Measurements from ENCODE around the gene RAB30. TPM values are rescaled to one million over a fixed set of nuclear protein-coding genes. Genes with fewer than 3 reads are reported as not detected.
A peak's percentile ranks its signal among the peaks of the same experiment; 100 is the strongest.

The RAB30 gene
- total RNA-seq, 2 donors from 2014 or later = 8.4 to 15.8 TPM

- Histone ChIP-seq H3K27me3 (ENCODE audit: control insufficient read depth, insufficient read depth, low read length, poor library complexity, severe bottlenecking) (no peaks in the 10 kb centered on the region), H3K4me3 (ENCODE audit: low read length) (no peak overlapping the region), H3K9ac (ENCODE audit: extremely low read depth, low read length, poor library complexity, severe bottlenecking) (no peak overlapping the region), H3K9me3 (ENCODE audit: control insufficient read depth, low read length) (no peaks in the 10 kb centered on the region), H3K4me1 (ENCODE audit: control insufficient read depth, insufficient read depth, low read length) (peaks cover 18% of the 10 kb centered on the region), H3K36me3 (ENCODE audit: control insufficient read depth, insufficient read depth, low read length) (no peaks in the 10 kb centered on the region), H3K27ac (ENCODE audit: low read depth, low read length) (peak overlapping the region; percentile 50)
- no peak overlapping the region for H3K4me3 Mint-ChIP-seq
- peaks cover 28% of the 10 kb centered on the region for H3K4me1 Mint-ChIP-seq
- DNase-seq = no peak
- H3K27me3 Mint-ChIP-seq (ENCODE audit: insufficient read depth) = no peaks in the 10 kb centered on the region
- no peaks in the 10 kb centered on the region for H3K9me3 Mint-ChIP-seq
- peak overlapping the region; percentile 76 for H3K27ac Mint-ChIP-seq
- peaks cover 5% of the 10 kb centered on the region for H3K36me3 Mint-ChIP-seq (ENCODE audit: low read depth)
- TF ChIP-seq, protein P1, sequence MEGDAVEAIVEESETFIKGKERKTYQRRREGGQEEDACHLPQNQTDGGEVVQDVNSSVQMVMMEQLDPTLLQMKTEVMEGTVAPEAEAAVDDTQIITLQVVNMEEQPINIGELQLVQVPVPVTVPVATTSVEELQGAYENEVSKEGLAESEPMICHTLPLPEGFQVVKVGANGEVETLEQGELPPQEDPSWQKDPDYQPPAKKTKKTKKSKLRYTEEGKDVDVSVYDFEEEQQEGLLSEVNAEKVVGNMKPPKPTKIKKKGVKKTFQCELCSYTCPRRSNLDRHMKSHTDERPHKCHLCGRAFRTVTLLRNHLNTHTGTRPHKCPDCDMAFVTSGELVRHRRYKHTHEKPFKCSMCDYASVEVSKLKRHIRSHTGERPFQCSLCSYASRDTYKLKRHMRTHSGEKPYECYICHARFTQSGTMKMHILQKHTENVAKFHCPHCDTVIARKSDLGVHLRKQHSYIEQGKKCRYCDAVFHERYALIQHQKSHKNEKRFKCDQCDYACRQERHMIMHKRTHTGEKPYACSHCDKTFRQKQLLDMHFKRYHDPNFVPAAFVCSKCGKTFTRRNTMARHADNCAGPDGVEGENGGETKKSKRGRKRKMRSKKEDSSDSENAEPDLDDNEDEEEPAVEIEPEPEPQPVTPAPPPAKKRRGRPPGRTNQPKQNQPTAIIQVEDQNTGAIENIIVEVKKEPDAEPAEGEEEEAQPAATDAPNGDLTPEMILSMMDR (conservative IDR thresholded peaks at IDR 0.05) = no peak
- 90 to 92% methylated on average over 5 to 6 of the region's 6 CpGs for WGBS, 2 experiments (ENCODE audit: insufficient coverage in 1 of 2, insufficient read length in 1 of 2)
These were observed 36.4 kb downstream of the RAB30 start for GRCh38 chr11:83035070-83035854.

GRCh38 chr11:83034673-83035014, 37.1 kb downstream of the RAB30 start:
- no peak overlapping the region for H3K4me3 ChIP-seq (ENCODE audit: low read length)
- TF ChIP-seq, protein P1 (conservative IDR thresholded peaks at IDR 0.05) = no peak
- Mint-ChIP-seq H3K4me3 (no peak overlapping the region), H3K27ac (no peak overlapping the region), H3K36me3 (ENCODE audit: low read depth) (peaks cover under 1% of the 10 kb centered on the region), H3K27me3 (ENCODE audit: insufficient read depth) (no peaks in the 10 kb centered on the region), H3K9me3 (no peaks in the 10 kb centered on the region), H3K4me1 (peaks cover 28% of the 10 kb centered on the region)
- H3K4me1 ChIP-seq (ENCODE audit: control insufficient read depth, insufficient read depth, low read length) = peaks cover 18% of the 10 kb centered on the region
- H3K9ac ChIP-seq (ENCODE audit: extremely low read depth, low read length, poor library complexity, severe bottlenecking) = no peak overlapping the region
- no peaks in the 10 kb centered on the region for H3K36me3 ChIP-seq (ENCODE audit: control insufficient read depth, insufficient read depth, low read length)
- H3K9me3 ChIP-seq (ENCODE audit: control insufficient read depth, low read length) = no peaks in the 10 kb centered on the region
- no peak for DNase-seq
- H3K27me3 ChIP-seq (ENCODE audit: control insufficient read depth, insufficient read depth, low read length, poor library complexity, severe bottlenecking) = no peaks in the 10 kb centered on the region
- H3K27ac ChIP-seq (ENCODE audit: low read depth, low read length) = no peak overlapping the region

DNA sequence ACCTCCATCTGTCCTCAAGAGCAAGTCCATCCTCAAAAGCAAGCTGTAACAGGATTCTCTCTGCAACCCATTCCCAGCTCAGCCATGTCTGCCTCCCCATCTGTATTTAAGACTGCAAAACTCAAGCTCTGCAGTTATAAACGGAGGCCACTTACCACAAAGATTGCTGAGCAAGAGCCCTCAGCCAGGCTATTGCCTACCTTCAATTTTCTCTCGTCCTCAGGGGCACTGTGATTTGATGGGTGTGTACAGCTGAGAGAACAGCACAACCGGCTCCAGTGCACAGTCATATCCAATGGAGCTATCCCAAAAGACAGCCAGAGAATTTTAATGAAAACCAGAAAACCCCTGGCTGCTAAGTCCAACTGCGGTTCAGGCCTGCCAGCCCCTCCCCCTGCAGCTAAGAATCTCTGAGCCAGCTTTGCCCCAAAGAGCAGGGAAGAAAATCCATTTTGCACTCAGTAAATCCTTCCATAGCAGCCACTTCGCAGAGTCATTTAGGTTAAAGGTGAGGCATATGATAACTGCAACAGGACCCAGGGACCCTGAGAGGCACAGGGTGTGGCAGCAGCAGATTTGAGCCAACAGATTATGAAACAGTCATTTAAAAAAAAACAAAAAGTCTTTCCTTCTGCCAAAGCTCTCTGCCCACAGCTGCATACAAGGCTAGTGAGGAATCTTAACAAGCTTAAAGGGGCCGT, 37.6 kb downstream of the RAB30 start:
- 54 to 57% methylated on average over 4 to 6 of the region's 6 CpGs for WGBS, 2 experiments (ENCODE audit: insufficient coverage in 1 of 2, insufficient read length in 1 of 2)
- Histone ChIP-seq H3K36me3 (ENCODE audit: control insufficient read depth, insufficient read depth, low read length) (no peaks in the 10 kb centered on the region), H3K4me1 (ENCODE audit: control insufficient read depth, insufficient read depth, low read length) (peaks cover 18% of the 10 kb centered on the region), H3K9me3 (ENCODE audit: control insufficient read depth, low read length) (no peaks in the 10 kb centered on the region), H3K27ac (ENCODE audit: low read depth, low read length) (peak overlapping the region; percentile 50), H3K27me3 (ENCODE audit: control insufficient read depth, insufficient read depth, low read length, poor library complexity, severe bottlenecking) (no peaks in the 10 kb centered on the region), H3K9ac (ENCODE audit: extremely low read depth, low read length, poor library complexity, severe bottlenecking) (no peak overlapping the region), H3K4me3 (ENCODE audit: low read length) (peak overlapping the region; percentile 68)
- Mint-ChIP-seq H3K27me3 (ENCODE audit: insufficient read depth) (no peaks in the 10 kb centered on the region), H3K4me1 (peaks cover 28% of the 10 kb centered on the region), H3K4me3 (peak overlapping the region; percentile 24), H3K9me3 (no peaks in the 10 kb centered on the region), H3K27ac (peak overlapping the region; percentile 71), H3K36me3 (ENCODE audit: low read depth) (no peaks in the 10 kb centered on the region)
- TF ChIP-seq, protein P1 (conservative IDR thresholded peaks at IDR 0.05) = no peak
- peak; percentile 66 for DNase-seq
